Measurements from ENCODE around the gene DOP1A.
A peak's percentile ranks its signal among the peaks of the same experiment; 100 is the strongest.

The DOP1A gene

GRCh38 chr6:83199173-83199862 lies 131.8 kb downstream of the DOP1A start:
- no peak overlapping the region for H3K4me3 ChIP-seq (ENCODE audit: low read length)
- no peaks in the 10 kb centered on the region for H3K27me3 ChIP-seq (ENCODE audit: insufficient read depth, low read length)
- peaks cover 3% of the 10 kb centered on the region for H3K4me1 ChIP-seq (ENCODE audit: insufficient read depth, low read length)
- no peak overlapping the region for H2AFZ ChIP-seq (ENCODE audit: low read depth, low read length)
- no peaks in the 10 kb centered on the region for H3K9me3 ChIP-seq (ENCODE audit: low read length)
- H3K36me3 ChIP-seq (ENCODE audit: insufficient read depth, low read length) = peaks cover 9% of the 10 kb centered on the region

- Histone ChIP-seq H3K27me3 (ENCODE audit: insufficient read depth, low read length) (no peaks in the 10 kb centered on the region), H3K4me1 (ENCODE audit: insufficient read depth, low read length) (no peaks in the 10 kb centered on the region), H3K9me3 (ENCODE audit: low read length) (no peaks in the 10 kb centered on the region), H3K36me3 (ENCODE audit: insufficient read depth, low read length) (peaks cover 9% of the 10 kb centered on the region), H2AFZ (ENCODE audit: low read depth, low read length) (no peak overlapping the region), H3K4me3 (ENCODE audit: low read length) (no peak overlapping the region)
Observed at GRCh38 chr6:83199863-83200225, 132.4 kb downstream of the DOP1A start.

GRCh38 chr6:83202031-83202430 lies 134.6 kb downstream of the DOP1A start:
- Histone ChIP-seq H2AFZ (ENCODE audit: low read depth, low read length) (peak overlapping the region; percentile 46), H3K27me3 (ENCODE audit: insufficient read depth, low read length) (no peaks in the 10 kb centered on the region), H3K4me3 (ENCODE audit: low read length) (no peak overlapping the region), H3K9me3 (ENCODE audit: low read length) (no peaks in the 10 kb centered on the region), H3K4me1 (ENCODE audit: insufficient read depth, low read length) (no peaks in the 10 kb centered on the region), H3K36me3 (ENCODE audit: insufficient read depth, low read length) (no peaks in the 10 kb centered on the region)

- H3K4me1 ChIP-seq (ENCODE audit: insufficient read depth, low read length) = no peaks in the 10 kb centered on the region
- peaks cover 20% of the 10 kb centered on the region for H3K27me3 ChIP-seq (ENCODE audit: insufficient read depth, low read length)
- peak overlapping the region; percentile 51 for H2AFZ ChIP-seq (ENCODE audit: low read depth, low read length)
- no peak overlapping the region for H3K4me3 ChIP-seq (ENCODE audit: low read length)
- H3K36me3 ChIP-seq (ENCODE audit: insufficient read depth, low read length) = no peaks in the 10 kb centered on the region
- H3K9me3 ChIP-seq (ENCODE audit: low read length) = no peaks in the 10 kb centered on the region
Observed at GRCh38 chr6:83215131-83216047, 147.9 kb downstream of the DOP1A start.

DNA sequence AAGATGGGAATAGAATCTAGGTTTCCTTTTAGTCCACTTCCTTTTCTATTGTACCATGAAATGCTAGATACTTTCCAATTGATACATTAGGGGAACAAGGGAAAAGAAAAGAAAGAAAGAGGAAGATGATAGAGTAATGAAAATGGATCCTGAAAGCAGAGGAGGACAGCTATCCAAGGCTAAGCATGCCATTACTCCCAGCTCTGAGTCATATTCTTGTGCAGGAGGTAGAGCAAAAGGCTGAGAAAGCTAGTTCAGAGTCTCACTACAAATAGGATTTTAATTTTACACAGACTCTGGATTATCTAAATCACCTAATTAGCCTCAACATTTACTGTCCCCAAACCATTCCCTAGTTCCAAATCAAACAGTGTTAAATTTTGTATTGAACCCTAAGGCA lies 149.3 kb downstream of the DOP1A start:
- H3K4me1 ChIP-seq (ENCODE audit: insufficient read depth, low read length) = no peaks in the 10 kb centered on the region

More for the DNA sequence above, 149.3 kb downstream of the DOP1A start:
- Histone ChIP-seq H3K27me3 (ENCODE audit: insufficient read depth, low read length) (peaks cover 15% of the 10 kb centered on the region), H3K36me3 (ENCODE audit: insufficient read depth, low read length) (no peaks in the 10 kb centered on the region), H2AFZ (ENCODE audit: low read depth, low read length) (no peak overlapping the region), H3K9me3 (ENCODE audit: low read length) (no peaks in the 10 kb centered on the region), H3K4me3 (ENCODE audit: low read length) (no peak overlapping the region)
